Breast epithelium (tissue), 3 donors: ENCODE data around the gene MDK.

Experiments
- POLR2A ChIP-seq: fragments of 450-650 bp; IDR thresholded peaks from one replicate; pipeline ENCODE4 v1.6.1; 2016; ENCODE audit warnings: antibody characterized with exemption, mild to moderate bottlenecking, moderate library complexity
- POLR2AphosphoS5 ChIP-seq, 3 donors: sonication (generic); formaldehyde crosslinking; IDR thresholded peaks; one replicate each; pipeline ENCODE4 v1.6.1; 2017; ENCODE audit warnings: antibody characterized with exemption in 3 of 3
- TF ChIP-seq, protein P1 (sequence below), 3 donors: fragments of 450-650 bp; IDR thresholded peaks; one replicate each; pipeline ENCODE4 v1.5.1; 2016 to 2017; ENCODE audit warnings: antibody characterized with exemption in 3 of 3, mild to moderate bottlenecking in 3 of 3, moderate library complexity in 3 of 3

DNA sequence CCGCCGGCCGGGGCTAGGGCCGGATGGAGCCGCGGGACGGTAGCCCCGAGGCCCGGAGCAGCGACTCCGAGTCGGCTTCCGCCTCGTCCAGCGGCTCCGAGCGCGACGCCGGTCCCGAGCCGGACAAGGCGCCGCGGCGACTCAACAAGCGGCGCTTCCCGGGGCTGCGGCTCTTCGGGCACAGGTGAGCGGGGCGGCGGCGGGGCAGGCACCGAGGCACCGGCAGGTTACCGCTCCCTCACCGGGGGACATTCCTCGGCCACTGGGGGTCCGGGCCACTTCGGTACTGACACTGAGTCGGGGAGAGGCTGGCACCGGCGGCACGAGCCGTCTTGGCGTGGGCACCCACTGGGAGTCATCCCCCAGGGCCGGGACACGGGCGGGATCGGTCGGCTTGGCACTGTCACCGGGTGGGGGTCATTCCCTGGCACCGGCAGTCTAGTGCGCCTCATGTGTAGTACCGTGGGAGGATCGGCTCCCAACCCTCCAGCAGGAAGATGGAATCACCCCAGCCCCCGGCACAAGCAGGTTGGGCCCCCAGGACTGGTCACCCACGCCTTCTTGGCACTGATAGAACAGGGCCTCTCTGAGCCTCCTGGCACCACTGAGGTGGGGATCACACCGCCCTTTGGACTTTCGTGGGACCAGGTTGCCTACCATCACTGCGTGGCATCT, 33.7 kb upstream of the MDK start:
- TF ChIP-seq, protein P1, sequence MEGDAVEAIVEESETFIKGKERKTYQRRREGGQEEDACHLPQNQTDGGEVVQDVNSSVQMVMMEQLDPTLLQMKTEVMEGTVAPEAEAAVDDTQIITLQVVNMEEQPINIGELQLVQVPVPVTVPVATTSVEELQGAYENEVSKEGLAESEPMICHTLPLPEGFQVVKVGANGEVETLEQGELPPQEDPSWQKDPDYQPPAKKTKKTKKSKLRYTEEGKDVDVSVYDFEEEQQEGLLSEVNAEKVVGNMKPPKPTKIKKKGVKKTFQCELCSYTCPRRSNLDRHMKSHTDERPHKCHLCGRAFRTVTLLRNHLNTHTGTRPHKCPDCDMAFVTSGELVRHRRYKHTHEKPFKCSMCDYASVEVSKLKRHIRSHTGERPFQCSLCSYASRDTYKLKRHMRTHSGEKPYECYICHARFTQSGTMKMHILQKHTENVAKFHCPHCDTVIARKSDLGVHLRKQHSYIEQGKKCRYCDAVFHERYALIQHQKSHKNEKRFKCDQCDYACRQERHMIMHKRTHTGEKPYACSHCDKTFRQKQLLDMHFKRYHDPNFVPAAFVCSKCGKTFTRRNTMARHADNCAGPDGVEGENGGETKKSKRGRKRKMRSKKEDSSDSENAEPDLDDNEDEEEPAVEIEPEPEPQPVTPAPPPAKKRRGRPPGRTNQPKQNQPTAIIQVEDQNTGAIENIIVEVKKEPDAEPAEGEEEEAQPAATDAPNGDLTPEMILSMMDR (IDR thresholded peaks at IDR 0.05) = peak in 1 of 3 donors; percentile 14
- no peak for TF ChIP-seq POLR2AphosphoS5 (IDR thresholded peaks at IDR 0.05)
- TF ChIP-seq POLR2A = no peak
